Stomach (tissue), 9 donors: Measurements from ENCODE around the gene CADM3. TPM values are rescaled to one million over a fixed set of nuclear protein-coding genes. Genes with fewer than 3 reads are reported as not detected.

Experiments
- DNase-seq, 2 donors: peaks; one replicate each; pipeline versions ENCODE4 v3.0.0 to v3.0.0-alpha.2; 2013 to 2019
- H3K27ac ChIP-seq, 5 donors: fragments of 200-600 bp in 4 of 5; sonication (generic) in 4 of 5; one replicate each; pipeline ENCODE4 v1.5.1; 2013 to 2019; ENCODE audit warnings: mild to moderate bottlenecking in 1 of 5, moderate library complexity in 1 of 5
- H3K27me3 ChIP-seq, 3 donors: fragments of 200-600 bp; sonication (generic); one replicate each; pipeline ENCODE4 v1.5.1; 2017 to 2019; ENCODE audit warnings: mixed run types in 1 of 3
- H3K36me3 ChIP-seq, 4 donors: fragments of 200-600 bp; sonication (generic); 1 replicate in 3 of 4; 2 replicates in 1 of 4; pipeline ENCODE4 v1.5.1; 2016 to 2019
- H3K4me1 ChIP-seq, 4 donors: fragments of 200-600 bp; sonication (generic); one replicate each; pipeline ENCODE4 v1.5.1; 2016 to 2019
- H3K4me3 ChIP-seq, 4 donors: fragments of 200-600 bp; sonication (generic) in 3 of 4; one replicate each; pipeline ENCODE4 v1.5.1; 2016 to 2019; ENCODE audit warnings: mild to moderate bottlenecking in 1 of 4
- H3K9me3 ChIP-seq, 4 donors: fragments of 200-600 bp; sonication (generic); one replicate each; pipeline ENCODE4 v1.5.1; 2016 to 2019
- EP300 ChIP-seq: sonication (generic); formaldehyde crosslinking; IDR thresholded peaks from one replicate; pipeline ENCODE4 v1.6.1; 2017; ENCODE audit warnings: antibody characterized with exemption
- POLR2A ChIP-seq, 4 donors: fragments of 450-650 bp; IDR thresholded peaks; one replicate each; pipeline ENCODE4 v1.6.1; 2016; ENCODE audit warnings: antibody characterized with exemption in 4 of 4, control low read depth in 2 of 4, mild to moderate bottlenecking in 1 of 4, moderate library complexity in 1 of 4
- POLR2AphosphoS5 ChIP-seq, 3 donors: sonication (generic); formaldehyde crosslinking; IDR thresholded peaks; one replicate each; pipeline ENCODE4 v1.6.1; 2016; ENCODE audit warnings: antibody characterized with exemption in 3 of 3
- WGBS, 5 donors: extraction: QIAGEN DNeasy Blood & Tissue Kit in 3 of 5; methylation state at CpG; one replicate each; pipeline versions ENCODE4 v1.1.5 to v1.1.7; 2013 to 2018; 5-methylcytosine and 5-hydroxymethylcytosine counted together
- intact Hi-C: fragments of 100-400 bp; cut with DNase I; formaldehyde crosslinking; loops from one replicate; pipeline ENCODE4 v1.15.1; 2023; ENCODE audit warnings: low total_unique reads
- polyA plus RNA-seq, 3 donors: library from polyadenylated mRNA; stranded (reverse); fragments of 200-250 nt; gene quantifications; one replicate each; pipeline ENCODE4 v1.2.3, GENCODE V29; 2013
- total RNA-seq, 5 donors: library from RNA; depleted of rRNA; stranded (reverse); fragments of >200 nt; gene quantifications; one replicate each; pipeline versions ENCODE4 v1.1.0 to v1.2.3, GENCODE V29; 2014 to 2016
- TF ChIP-seq, protein P1 (sequence below), 7 experiments: fragments of 450-650 bp in 4 of 7; fragments of 200-600 bp in 3 of 7; sonication (generic) in 3 of 7; IDR thresholded peaks; one replicate each; pipeline ENCODE4 v1.5.1; 2016 to 2019; ENCODE audit warnings: antibody characterized with exemption in 7 of 7, control low read depth in 2 of 7, mild to moderate bottlenecking in 1 of 7
- donor health status: healthy with polysubstance abuse.
- donor health status: Bipolar disorder and iron deficiency.
- donor health status: healthy.

Gene CADM3
- total and polyA plus RNA-seq, 8 donors: 1.8 to 10.3 (median 5.8) TPM

DNA sequence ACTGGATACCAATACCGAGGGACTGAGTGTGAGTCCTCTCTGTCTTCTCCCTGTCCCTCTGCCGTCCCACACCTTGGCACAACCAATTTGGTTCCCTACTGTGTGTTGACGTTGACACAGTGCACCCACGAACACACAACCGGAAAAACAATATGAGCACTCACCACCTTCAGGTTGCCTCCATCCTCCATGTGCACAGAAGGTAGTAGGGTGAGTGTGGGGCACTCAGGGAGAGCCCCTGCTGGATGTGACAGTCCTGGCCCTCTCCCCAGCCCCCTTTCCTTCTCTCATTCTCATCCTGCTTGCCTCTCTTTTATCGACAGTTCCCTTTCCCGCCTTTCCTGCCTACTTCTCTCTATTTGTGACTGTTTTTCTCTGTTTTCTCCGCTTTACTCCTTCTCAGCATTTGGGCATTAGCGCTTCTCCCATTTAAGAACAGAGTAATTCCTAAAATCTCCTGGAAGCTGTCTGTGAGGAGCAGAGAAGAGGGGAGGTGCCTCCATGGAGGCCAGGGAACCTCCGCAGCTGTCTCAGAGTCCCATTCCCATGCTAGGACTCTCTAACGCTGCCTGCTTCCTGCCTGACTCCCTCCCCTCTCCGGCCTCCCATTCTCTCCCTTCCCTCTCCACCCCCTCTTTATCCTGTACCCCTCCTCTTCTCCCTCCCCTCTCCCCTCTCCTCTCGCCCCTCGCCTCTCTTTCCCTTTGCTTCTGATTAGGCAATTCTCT lies 16.4 kb downstream of the CADM3 start:
- intact Hi-C loops: no loop called here
- DNase-seq: peak in 1 of 2 donors; percentile 40
- Histone ChIP-seq H3K27me3 (peaks cover 0 to 75% (median 23%) of the 10 kb centered on the region in 3 donors), H3K36me3 (no peaks in the 10 kb centered on the region), H3K9me3 (no peaks in the 10 kb centered on the region), H3K27ac (peak overlapping the region in 1 of 5 donors; percentile 57), H3K4me3 (peak overlapping the region; percentile 23 to 36 (median 30)), H3K4me1 (peaks cover 0 to 18% (median 8%) of the 10 kb centered on the region in 4 donors)
- WGBS, 5 donors: 20 to 26% (median 21%) methylated on average over 14 of the region's 14 CpGs
- TF ChIP-seq POLR2AphosphoS5 (IDR thresholded peaks at IDR 0.05): no peak
- TF ChIP-seq EP300: no peak
- TF ChIP-seq POLR2A (IDR thresholded peaks at IDR 0.05): no peak
- TF ChIP-seq, protein P1, sequence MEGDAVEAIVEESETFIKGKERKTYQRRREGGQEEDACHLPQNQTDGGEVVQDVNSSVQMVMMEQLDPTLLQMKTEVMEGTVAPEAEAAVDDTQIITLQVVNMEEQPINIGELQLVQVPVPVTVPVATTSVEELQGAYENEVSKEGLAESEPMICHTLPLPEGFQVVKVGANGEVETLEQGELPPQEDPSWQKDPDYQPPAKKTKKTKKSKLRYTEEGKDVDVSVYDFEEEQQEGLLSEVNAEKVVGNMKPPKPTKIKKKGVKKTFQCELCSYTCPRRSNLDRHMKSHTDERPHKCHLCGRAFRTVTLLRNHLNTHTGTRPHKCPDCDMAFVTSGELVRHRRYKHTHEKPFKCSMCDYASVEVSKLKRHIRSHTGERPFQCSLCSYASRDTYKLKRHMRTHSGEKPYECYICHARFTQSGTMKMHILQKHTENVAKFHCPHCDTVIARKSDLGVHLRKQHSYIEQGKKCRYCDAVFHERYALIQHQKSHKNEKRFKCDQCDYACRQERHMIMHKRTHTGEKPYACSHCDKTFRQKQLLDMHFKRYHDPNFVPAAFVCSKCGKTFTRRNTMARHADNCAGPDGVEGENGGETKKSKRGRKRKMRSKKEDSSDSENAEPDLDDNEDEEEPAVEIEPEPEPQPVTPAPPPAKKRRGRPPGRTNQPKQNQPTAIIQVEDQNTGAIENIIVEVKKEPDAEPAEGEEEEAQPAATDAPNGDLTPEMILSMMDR (IDR thresholded peaks at IDR 0.05): no peak

DNA sequence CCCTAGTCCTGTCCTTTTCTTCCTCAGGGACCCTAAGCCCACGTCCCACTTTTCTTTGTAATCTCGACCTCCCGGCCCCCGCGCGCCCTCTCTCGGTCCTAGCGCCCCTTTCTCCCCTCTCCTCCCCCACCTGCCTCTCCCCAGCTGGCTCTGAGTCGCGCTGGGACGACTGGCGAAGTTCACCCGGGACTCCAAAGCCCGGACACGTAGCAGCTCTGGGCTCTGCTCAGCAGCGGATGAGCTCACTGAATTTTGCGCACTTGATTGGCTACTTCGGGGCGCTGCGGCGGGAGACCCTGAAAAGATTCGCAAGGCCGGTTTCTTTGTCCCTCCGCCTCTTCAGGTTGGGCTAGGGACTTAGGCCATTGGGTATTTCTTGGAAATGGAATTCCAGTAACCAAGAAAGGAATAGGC lies 17.0 kb downstream of the CADM3 start:
- DNase-seq: peak; percentile 32 to 88
- intact Hi-C loops: no loop called here
- peak overlapping the region; percentile 23 to 36 (median 30) for H3K4me3 ChIP-seq
- no peak for TF ChIP-seq POLR2AphosphoS5 (IDR thresholded peaks at IDR 0.05)
- TF ChIP-seq, protein P1 (IDR thresholded peaks at IDR 0.05): no peak
- no peak for TF ChIP-seq EP300
- TF ChIP-seq POLR2A (IDR thresholded peaks at IDR 0.05): no peak
- peaks cover 0 to 18% (median 8%) of the 10 kb centered on the region in 4 donors for H3K4me1 ChIP-seq
- H3K27me3 ChIP-seq: peaks cover 0 to 77% (median 19%) of the 10 kb centered on the region in 3 donors
- 1 to 3% (median 2%) methylated on average over 24 of the region's 24 CpGs for WGBS, 5 donors
- peak overlapping the region in 1 of 5 donors; percentile 57 for H3K27ac ChIP-seq
- no peaks in the 10 kb centered on the region for H3K9me3 ChIP-seq
- H3K36me3 ChIP-seq: no peaks in the 10 kb centered on the region

DNA sequence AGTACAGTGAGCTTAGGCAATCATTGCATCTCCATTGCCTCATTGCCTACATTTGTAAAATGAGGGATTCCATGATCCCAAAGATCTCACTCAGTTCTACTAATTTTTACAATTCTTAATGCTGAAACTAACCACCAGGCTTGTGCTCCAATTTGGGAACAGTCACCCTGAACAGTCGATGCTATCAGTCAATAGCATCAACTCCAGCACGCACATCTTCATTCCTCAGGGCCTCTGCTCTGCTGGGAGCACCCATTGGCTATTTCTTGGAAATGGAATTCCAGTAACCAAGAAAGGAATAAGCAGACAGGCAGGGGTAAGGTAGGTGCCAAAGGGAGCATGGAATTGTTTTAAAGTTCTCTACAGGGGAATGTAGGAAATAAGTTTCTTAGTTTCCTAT lies 19.0 kb downstream of the CADM3 start:
- H3K36me3 ChIP-seq: no peaks in the 10 kb centered on the region
- H3K27me3 ChIP-seq: peaks cover 0 to 66% (median 15%) of the 10 kb centered on the region in 3 donors
- no peak for TF ChIP-seq EP300
- TF ChIP-seq POLR2A (IDR thresholded peaks at IDR 0.05): no peak
- no peak for TF ChIP-seq POLR2AphosphoS5 (IDR thresholded peaks at IDR 0.05)
- TF ChIP-seq, protein P1 (IDR thresholded peaks at IDR 0.05): no peak
- H3K27ac ChIP-seq: no peak overlapping the region
- H3K4me3 ChIP-seq: no peak overlapping the region
- 61 to 87% (median 82%) methylated on average over 2 of the region's 2 CpGs for WGBS, 5 donors
- intact Hi-C loops: no loop called here
- H3K4me1 ChIP-seq: peaks cover 0 to 18% (median 8%) of the 10 kb centered on the region in 4 donors
- no peaks in the 10 kb centered on the region for H3K9me3 ChIP-seq
- DNase-seq: no peak

DNA sequence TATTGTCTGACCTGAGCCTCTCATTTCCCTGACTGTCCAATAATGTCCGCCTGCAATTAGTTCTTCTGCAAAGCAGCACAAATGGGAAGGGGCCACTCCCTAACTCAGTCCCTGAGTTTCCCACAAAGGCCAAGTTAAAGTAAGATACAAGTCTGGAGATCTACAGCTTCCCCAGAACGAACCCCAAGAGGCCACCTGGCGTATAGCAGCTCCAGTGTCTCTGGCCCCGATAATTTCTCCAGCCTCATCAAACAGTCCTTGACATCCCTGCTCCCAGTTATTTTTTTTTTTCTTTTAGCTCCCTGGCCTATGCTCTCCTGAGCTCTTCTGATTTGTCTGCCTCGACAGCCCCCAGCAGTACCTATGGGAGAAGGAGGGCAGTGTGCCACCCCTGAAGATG lies 25.1 kb downstream of the CADM3 start:
- Histone ChIP-seq H3K27me3 (peaks cover 0 to 40% (median 4%) of the 10 kb centered on the region in 3 donors), H3K9me3 (no peaks in the 10 kb centered on the region), H3K4me1 (no peaks in the 10 kb centered on the region), H3K4me3 (no peak overlapping the region), H3K36me3 (no peaks in the 10 kb centered on the region), H3K27ac (no peak overlapping the region)
- intact Hi-C loops: no loop called here
- TF ChIP-seq, protein P1 (IDR thresholded peaks at IDR 0.05): no peak
- TF ChIP-seq POLR2AphosphoS5 (IDR thresholded peaks at IDR 0.05): no peak
- no peak for TF ChIP-seq EP300
- no peak for TF ChIP-seq POLR2A (IDR thresholded peaks at IDR 0.05)
- no peak for DNase-seq
- WGBS, 5 donors: 59 to 68% (median 66%) methylated on average over 5 of the region's 5 CpGs
